Renal cortical epithelial cell (primary cell): ENCODE results near the gene HOXB6. TPM values are rescaled to one million over a fixed set of nuclear protein-coding genes. Genes with fewer than 3 reads are reported as not detected.

Experiments
- DNase-seq: peaks from one replicate; pipeline ENCODE4 v3.0.0-alpha.2; 2011; ENCODE audit warnings: low read depth
- total RNA-seq: library from RNA; depleted of rRNA; stranded (reverse); fragments of >200 nt; gene quantifications from 2 replicates; pipeline ENCODE4 v1.2.3, GENCODE V29; 2014

The HOXB6 gene
- total RNA-seq, 1 donor from 2014 or later, result 56.2 TPM

DNA sequence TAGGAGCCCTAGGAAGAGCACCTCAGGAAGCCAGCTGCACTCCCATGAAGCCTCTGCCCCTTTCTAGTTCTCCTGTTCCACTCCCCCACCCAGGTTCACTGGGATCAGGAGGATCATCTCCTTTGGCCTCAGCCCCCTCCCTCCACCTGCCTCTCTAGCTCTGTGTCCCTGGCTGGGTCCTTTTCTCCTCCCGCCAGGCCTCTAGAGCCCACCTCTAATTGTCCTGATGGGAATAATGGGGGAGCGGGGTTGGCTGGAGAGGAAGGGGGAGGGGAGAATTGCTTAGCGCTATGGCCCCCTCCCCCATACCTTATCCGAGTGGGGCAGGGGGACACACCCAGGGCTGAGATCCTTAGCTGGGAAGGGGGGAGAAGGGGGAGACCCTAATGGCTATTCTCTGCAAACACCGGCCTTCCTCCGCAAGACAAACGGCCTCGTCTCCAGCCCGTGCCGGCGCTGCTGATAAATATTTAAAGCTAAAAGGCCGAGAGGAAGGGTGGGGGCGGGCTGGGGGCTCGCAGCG, 5.0 kb upstream of the HOXB6 start:
- DNase-seq, result no peak

DNA sequence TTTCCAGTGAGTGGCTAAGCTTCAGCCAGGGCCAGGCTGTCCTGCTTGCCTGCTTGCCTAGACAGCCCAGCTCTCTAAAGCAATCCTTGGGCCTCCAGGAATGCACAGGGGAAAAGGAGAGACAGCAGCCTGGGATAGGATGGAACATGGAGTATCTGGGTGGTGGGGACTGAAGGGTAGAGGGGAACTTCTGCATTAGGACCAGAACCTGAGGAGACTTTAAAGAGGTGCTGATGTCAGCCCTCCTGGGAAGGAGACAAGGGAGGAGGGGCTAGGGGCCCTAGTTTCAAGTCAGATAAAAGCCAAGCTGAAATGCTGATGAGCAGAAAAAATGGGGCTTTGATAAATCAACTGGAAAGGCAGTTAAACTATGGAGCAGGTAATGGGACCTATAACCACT, 4.2 kb upstream of the HOXB6 start:
- no peak for DNase-seq

DNA sequence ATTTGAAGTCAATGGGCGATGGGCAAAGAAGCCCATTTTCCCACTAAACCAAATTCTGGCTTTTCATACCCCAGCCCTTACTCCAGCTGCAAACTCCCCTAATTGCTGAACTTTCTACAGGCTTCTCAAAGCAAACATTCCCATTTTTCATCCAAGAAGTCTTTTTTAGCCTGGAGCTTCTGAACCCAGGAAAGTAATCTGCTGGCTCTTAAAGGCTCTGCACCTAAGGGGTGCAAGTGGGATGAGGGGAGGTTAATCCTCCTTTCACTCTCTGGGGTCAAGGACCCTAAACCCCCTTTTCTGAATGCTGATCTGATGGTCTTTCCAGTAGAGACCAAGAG, 3.7 kb upstream of the HOXB6 start:
- no peak for DNase-seq

DNA sequence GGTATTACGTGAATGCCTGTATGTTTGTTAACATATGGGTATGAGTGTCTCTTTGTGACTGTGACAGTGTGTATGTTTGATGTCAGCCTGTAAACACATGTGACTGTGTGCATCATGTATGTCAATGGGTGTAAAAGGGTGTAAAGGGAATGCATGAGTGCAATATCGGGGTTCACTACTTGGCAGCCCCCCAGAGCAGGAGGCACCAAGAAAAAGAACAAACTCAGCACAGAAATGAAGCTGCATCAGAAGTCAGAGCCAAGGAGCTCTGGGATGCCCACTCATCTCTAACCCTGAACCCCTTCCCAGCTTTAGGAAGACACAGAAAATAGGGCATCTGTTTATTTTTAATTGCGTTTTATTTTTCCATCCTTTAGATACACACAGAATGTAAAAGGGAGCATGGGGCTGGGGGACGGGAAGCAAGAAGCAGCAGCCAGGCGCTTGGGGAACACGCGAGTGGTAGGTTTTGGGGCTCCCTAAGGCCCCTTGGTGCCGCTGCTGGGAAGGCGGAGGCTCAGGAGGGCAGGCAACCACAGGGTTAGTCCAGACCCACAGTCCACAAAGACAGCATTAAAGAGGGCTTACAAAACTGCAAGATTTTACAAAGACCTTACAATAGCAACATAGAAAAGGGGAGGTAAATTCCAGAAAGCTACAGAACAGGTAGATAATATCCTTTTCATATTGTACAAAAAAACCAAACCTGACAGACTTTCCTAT, 2.3 kb upstream of the HOXB6 start:
- DNase-seq, result no peak

DNA sequence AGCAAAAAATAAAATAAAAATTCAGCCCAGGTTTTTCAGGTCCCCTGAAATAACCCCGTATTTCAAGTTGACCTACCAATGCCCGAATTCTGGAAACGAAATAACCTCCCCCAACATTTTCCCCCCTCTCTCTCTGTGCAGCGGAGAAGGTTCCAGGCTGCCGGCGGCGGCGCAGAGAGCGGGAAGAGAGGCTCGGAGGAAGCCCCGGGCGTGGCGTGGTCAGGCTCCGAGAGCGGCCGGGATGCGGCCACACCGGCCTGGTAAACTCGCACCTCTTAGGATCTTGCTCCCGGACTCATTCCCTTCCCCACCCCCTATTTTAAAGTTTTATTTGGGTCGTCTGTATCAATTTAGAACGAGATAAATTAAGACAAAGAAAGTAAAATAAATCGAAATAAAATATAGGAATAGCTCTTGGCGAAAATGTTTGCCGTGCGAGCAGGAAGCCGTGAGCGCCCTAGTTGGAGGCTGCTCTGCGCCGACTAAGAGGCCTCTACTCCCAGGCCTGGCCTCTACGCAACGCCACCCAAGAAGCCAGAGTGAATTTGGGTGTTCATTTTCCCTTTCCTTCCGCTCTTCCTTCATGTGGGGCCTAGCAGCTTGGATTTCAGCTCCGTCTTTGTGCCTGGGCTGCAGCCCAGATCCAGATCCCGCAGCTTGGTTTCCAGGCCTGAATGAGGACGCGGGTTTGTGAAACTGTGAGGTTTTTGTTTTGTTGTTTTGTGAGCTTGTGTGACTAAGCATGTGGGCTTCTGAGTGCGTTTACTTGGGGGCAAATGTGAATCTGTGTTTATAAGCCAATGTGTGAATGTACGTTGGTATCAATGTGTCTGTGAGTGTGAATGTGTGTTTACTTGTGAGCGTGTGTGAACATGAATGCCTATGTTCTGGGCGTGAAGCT, 1.5 kb upstream of the HOXB6 start:
- DNase-seq, result no peak

DNA sequence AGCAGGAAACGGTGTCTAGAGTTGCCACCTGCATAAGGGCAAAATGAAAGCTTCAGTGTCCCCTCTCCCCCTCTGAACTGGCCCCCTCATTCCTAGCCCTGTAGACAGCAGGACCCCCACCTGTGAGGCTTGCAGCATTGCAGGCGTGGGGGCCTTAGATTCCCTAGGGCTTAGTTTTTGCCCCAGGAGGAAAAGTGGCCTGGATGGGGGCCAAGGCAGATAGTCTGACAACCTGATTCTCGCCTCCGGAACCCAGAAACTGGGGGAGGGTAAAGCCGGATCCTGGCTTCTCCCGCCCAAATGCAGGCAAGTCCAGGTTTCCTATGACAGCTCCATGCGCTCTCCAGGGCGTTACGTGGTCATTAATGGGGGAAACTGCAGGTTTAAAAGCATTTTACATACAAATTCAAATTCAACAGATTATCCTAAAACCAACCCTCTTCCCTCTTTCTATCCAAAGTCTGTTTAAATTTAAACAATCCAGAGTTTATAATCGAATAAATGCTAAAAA, 678 bp upstream of the HOXB6 start:
- no peak for DNase-seq

DNA sequence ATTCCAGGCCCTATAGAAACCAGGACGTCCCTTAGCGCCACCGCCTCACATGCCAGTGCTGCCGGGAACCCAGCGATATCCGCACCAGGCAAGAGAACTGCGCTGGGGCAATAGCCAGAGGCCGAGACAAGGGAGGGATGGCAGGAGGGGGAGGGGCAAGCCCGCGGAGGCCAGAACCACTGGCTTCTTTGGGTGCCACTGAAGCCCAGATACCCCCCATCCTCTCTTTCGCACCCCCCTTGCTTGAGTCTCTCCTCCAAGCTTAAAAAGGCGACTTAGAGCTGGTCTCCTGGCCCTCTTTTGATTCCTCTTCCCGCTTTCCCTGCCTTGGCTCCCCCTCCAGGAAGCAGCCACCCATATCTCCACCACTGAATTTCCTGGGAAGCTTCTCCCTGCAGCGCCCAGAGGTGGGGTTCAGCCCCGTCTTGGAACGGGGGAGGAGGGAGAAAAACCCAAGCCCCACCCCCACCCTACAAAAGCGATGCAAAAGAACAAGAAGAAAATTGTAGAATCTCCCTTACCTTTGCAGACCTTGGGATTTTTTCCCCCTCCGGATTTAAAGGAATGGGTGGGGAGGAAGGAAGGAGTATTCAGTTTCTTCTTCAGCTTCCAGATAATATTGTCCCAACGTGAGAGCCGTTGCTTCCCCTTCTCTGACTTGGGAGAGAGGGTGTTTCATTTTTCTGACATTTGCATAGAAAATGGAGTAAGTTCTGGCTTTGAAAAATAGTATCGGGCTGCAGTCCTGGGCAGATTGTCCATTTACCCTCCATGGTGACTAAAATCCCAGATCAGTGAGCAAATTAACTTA, 622 bp downstream of the HOXB6 start:
- no peak for DNase-seq

DNA sequence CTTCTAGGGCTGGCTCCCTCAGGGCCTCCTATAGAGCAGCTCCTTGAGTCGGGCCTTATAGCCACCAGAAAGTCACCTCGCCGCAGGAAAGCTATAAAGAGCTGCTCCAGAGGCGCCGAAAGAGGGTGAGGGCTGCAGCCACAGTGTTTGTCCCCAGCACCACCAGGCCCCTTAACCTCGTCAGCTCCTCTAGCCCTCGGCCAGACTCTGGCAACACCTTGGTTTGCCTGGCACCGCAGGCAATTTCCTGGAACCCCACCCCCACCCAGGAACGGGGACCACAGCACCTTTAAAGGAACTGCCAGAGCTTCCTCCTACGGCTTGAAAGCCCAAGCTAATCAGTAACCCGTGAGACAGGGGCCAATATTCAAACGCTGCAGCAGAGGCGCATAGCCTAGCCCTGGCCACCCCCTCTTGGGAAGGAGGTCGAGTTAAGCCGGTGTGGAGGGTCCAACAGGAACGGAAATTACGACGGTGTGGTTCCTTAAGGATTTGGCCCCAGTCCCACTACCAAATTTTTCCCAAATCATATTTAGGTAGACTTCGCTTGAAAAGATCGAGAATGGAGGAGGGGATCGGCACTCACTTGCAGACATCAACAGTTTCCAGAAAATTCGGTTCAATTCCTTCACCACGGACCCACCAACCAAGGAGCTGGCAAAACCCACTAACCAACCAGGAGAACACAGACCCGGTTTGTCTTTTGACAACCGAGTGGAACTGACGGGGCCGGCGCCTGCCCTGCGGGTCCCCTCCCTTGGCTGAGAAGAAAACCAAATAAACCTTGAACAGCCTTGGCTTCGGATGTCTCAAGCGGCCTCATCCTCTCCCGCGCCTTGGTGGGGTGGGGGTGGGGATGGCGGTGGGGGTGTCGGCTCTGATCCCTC, 3.0 kb downstream of the HOXB6 start:
- peak; percentile 77 for DNase-seq

DNA sequence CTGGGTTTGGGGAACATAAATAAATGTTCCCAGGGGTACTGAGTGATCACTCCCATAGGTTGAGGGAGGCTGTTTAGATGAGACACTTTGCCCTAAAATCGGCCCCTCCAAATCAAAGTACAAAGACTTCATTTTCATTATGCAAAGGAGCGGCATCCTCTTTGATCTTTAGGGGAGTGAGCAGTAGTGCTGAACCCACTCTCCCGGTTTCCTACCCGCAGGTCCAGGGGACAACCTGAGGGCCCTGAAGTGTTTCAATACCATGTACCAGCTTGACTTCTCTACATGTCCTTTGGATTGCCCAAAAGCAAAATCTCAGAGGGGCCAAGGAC, 3.6 kb downstream of the HOXB6 start:
- no peak for DNase-seq

DNA sequence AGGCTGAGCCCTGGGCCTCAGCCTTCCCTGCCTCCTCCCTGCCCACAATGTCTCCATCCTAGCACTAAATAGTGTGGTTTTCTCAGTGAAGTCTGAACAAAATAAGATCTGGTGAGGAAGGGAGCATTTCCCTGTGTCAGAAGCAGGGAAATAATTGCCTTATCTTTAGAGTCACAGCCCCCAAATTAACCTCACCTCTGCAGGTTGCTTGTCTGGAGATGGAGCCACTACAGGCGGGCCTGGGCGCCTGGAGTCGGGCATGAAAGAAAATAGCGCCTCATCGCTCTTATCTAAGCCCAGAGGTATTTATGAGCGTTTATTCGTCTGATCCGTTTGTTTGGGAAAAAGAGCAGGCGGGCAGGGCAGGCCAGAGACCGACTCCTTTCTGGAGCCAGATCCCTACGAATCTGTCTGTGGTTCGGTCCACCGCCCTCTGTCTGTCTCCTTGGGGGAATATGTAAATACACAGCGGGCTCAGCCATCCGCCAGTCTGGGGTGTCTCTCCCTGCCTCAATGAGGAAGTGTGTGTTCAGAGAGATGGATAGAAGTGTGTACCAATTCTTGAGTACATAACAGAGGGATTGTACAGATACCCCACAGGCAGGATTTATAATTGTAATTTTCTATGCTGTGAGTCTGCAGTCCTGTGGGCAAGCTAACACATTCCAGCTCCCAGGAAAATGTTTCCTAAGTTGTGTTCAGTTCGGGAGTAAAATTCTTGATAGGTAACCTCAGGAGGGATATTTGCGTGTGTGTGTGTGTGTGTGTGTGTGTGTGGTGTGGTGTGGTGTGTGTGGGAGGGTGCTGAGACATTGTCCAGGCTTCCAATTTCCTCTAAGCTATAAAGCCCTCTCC, 4.3 kb downstream of the HOXB6 start:
- DNase-seq, result peak; percentile 63

DNA sequence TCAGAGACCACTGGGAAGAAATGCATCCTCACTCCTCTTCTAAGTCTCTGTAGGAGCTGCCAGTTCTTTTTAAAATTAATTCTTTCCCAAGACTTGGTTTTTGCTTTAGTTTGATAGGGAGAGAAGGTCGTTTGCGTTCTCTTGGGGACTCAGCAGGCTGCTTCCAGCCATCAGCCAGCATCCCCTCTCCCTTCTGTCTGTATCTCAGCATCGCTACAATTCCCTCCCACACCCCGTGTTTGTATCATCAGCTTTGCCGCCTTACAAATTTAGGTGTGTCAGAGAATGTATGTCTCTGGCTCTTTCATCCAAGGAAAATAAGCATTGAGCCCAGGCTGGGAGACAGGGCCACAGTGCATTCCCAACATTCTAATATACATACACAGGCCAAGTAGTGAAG, 5.4 kb downstream of the HOXB6 start:
- no peak for DNase-seq

DNA sequence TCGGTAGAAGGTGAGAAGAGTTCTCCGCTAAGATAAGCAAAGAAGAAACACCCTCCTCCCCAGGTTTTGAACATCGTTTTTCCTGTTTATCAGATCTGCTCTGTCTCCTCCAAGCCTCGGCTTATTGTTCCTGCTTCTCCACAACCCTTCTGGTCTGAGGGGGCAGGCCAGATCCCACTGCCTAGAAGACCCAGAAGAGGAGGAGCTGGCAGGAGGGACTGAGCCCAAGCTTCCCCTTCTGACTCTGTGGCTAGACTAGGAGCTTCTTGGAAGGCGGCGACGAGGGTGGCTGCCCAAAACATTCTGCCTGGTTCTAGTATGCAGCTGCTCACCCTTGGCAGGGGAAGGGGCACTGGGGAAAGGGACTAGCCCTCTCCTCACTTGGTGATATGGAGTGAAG, 6.0 kb downstream of the HOXB6 start:
- DNase-seq, result no peak

DNA sequence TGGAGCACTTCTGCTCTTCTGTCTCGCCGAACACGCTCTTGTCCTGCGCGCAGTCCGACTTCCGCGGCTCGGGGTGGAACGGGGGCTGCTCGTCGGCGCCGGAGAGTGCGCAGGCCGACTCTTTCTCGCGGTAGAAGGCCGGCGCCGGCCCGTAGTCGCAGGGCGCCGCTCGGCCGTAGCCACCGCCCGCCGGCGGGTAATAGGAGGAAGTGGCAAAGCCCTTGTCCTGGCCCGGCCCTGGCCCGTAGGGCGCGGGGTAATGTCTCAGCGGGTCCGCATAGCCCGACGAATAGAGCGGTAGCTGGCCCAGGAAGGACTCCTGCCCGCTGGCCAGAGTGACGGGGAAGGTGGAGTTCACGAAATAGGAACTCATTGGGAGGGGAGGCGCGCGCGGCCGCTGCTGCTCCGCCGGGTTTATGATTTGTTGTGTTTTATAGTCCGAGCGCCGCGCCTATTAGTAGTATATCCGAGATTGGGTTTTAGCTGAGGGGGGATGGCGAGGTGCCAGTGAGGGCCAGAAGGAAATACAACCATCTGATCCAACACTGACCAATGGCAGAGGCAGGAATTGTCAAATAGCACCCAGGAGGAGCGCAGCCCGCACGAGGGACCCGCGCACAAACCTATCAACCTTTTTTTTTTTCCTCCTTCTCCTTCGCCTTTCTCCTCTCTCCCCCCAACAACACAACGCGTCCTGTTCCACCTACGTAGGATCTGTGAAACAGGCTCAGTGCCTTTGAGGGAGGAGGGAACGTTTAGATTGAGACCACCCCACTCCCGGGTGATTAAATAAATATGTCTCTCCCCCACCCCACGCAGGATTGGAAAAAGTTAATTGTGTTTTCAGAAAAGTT, 6.8 kb downstream of the HOXB6 start:
- peak; percentile 72 for DNase-seq

DNA sequence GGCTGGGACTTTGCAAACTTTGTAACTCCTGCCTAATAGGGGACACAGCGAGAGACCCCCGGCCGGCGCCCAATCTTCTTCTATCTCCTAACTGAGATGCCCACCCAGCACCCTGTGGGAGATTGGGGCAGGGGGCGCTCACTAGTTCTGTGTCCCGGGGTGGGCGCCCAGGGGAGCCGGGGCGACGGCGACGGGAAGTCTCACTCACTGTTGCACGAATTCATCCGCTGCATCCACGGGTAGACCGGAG, 7.3 kb downstream of the HOXB6 start:
- no peak for DNase-seq

DNA sequence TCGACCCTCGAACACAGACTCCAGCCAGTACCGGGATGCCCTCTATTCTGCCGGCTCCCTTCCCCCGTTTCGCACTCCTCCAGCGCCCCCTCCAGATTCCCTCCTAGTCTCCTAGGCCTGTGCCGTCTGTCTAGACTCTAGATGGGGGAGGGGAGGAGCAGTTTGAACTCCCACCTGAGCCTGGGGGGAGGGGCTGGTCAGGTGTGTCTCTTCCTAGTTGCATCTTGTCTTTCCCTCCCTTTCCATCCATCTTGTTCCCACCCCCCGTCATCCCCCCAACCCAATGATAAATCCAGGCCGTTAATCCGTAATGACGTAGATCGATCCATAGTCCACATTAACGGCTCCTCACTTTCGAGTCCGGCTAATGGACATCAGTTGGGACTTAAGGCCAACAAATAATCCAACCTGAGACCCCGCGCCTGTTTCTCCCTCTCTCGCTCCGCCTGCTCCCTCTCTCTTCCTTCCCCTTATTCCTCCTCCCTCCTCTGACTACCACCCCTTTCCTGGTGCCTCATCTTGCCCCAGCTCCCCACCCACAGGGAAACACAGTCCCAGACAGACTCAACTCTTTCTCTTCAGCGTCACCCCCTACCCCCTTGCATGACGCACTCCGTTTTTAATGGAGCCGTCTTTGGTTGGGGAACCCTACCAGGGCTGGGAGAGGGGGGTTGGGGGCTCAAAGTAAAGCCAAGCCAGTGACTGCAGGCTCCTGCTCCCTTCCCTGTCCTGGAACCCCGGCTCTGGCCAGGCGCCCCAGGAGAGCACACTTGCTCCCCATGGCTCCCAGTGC, 7.9 kb downstream of the HOXB6 start:
- DNase-seq, result no peak

DNA sequence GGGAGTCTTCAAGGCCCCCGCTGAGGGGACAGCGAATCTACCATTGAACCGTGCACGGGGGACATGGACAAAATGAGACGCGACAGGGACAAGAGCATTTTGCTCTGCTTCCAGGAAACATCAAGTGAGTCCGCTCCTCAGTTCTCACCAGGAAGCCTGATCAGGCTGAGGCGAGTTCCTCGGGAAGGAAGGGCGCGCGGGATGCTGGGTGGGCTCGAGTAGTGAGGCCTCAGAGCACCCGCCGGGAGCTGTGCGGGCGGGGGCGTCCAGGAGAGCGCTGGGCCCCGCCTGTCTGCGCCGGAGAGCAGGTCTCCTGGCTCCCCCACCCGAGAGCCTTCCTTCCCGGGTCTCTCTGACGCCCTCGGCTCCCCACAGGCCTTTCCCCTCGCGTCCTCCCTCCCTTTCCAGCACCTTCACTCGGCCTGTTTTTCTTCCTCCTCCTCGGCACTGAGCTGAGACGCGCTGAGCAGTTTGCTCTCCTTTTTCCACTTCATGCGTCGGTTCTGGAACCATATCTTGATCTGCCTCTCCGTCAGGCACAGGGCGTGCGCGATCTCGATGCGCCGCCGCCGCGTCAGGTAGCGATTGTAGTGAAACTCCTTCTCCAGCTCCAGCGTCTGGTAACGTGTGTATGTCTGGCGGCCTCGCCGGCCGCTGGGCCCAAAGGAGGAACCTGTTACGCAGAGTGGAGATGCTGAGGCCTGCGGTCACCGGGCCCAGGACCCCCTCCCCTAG, 8.6 kb downstream of the HOXB6 start:
- no peak for DNase-seq

DNA sequence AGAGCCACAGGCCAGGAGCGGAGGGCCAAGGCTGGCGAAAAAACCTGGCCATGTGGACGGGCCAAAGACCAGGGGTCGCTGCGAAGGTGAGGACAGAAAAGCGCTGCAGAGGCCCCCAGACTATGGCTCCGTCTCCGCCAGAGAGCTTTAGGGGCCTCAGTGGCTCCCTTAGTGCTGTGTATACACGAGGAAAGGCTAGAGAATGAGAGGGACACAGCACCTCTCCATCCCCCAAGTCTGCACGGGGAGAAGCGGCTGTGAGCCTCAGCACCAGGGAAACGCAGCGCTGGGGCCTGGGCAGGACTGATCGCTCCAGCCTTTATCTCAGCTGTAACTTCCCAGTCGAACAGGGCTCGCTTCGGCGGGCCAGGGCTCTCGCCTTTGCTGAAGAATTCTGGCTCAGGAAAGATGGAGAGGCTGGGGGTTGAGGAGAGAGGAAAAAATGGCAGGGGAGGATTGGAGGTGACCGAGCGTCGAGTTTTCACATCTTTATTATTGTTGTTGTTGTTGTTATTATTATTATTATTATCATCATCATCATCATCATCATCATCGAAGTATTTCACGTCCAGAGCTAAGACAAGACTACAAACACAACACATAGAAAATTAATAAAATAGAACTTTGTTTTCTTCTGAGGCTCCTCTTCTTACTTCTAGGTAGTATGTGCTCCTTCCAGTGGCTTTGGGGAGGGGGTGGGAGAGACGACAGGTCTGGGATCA, 9.3 kb downstream of the HOXB6 start:
- no peak for DNase-seq
